ENCODE results near the gene FBLN2. TPM values are rescaled to one million over a fixed set of nuclear protein-coding genes. Genes with fewer than 3 reads are reported as not detected.

Gene FBLN2
- total and polyA plus RNA-seq, 7 donors = 12.8 to 59.4 (median 24.9) TPM

GRCh38 chr3:13515786-13516759, 32.9 kb upstream of the FBLN2 start:
- 61 to 68% (median 64%) methylated on average over 25 to 26 of the region's 26 CpGs for WGBS, 3 donors

GRCh38 chr3:13516760-13517135, 32.2 kb upstream of the FBLN2 start:
- Histone ChIP-seq H3K36me3 (ENCODE audit: insufficient read depth in 1 of 2, low read depth in 1 of 2) (no peaks in the 10 kb centered on the region), H3K4me1 (no peaks in the 10 kb centered on the region), H3K4me3 (no peak overlapping the region), H3K27ac (no peak overlapping the region), H3K27me3 (ENCODE audit: insufficient read depth in 3 of 3, low read length in 2 of 3) (no peaks in the 10 kb centered on the region), H3K9me3 (no peaks in the 10 kb centered on the region)
- 73 to 85% (median 78%) methylated on average over 9 of the region's 9 CpGs for WGBS, 3 donors
- TF ChIP-seq, protein P1, sequence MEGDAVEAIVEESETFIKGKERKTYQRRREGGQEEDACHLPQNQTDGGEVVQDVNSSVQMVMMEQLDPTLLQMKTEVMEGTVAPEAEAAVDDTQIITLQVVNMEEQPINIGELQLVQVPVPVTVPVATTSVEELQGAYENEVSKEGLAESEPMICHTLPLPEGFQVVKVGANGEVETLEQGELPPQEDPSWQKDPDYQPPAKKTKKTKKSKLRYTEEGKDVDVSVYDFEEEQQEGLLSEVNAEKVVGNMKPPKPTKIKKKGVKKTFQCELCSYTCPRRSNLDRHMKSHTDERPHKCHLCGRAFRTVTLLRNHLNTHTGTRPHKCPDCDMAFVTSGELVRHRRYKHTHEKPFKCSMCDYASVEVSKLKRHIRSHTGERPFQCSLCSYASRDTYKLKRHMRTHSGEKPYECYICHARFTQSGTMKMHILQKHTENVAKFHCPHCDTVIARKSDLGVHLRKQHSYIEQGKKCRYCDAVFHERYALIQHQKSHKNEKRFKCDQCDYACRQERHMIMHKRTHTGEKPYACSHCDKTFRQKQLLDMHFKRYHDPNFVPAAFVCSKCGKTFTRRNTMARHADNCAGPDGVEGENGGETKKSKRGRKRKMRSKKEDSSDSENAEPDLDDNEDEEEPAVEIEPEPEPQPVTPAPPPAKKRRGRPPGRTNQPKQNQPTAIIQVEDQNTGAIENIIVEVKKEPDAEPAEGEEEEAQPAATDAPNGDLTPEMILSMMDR (IDR thresholded peaks at IDR 0.05) = no peak
- DNase-seq (no peak), ATAC-seq (peak in 1 of 4 donors; percentile 1)
- intact Hi-C loops (cut with DNase I) = no loop called here

More at GRCh38 chr3:13515786-13516759, 32.9 kb upstream of the FBLN2 start:
- Histone ChIP-seq H3K27ac (no peak overlapping the region), H3K36me3 (ENCODE audit: insufficient read depth in 1 of 2, low read depth in 1 of 2) (no peaks in the 10 kb centered on the region), H3K4me3 (no peak overlapping the region), H3K27me3 (ENCODE audit: insufficient read depth in 3 of 3, low read length in 2 of 3) (no peaks in the 10 kb centered on the region), H3K4me1 (no peaks in the 10 kb centered on the region), H3K9me3 (no peaks in the 10 kb centered on the region)
- ATAC-seq (peak in 2 of 4 donors; percentile 12 to 37), DNase-seq (peak; percentile 64 to 85)
- intact Hi-C loops (cut with DNase I) = no loop called here
- TF ChIP-seq, protein P1 (IDR thresholded peaks at IDR 0.05) = no peak

- no peaks in the 10 kb centered on the region for H3K9me3 ChIP-seq
- H3K4me3 ChIP-seq = no peak overlapping the region
- H3K36me3 ChIP-seq (ENCODE audit: insufficient read depth in 1 of 2, low read depth in 1 of 2) = no peaks in the 10 kb centered on the region
- ATAC-seq (peak; percentile 48 to 88 (median 76)), DNase-seq (peak; percentile 87 to 95)
- no peaks in the 10 kb centered on the region for H3K27me3 ChIP-seq (ENCODE audit: insufficient read depth in 3 of 3, low read length in 2 of 3)
- H3K27ac ChIP-seq = no peak overlapping the region
- intact Hi-C loops (cut with DNase I) = no loop called here
- TF ChIP-seq, protein P1 (IDR thresholded peaks at IDR 0.05) = no peak
- H3K4me1 ChIP-seq = no peaks in the 10 kb centered on the region
- WGBS, 3 donors = 26 to 47% (median 34%) methylated on average over 16 to 18 of the region's 18 CpGs
Observed at GRCh38 chr3:13517253-13517977, 31.5 kb upstream of the FBLN2 start.

- Histone ChIP-seq H3K27ac (no peak overlapping the region), H3K4me3 (no peak overlapping the region), H3K27me3 (ENCODE audit: insufficient read depth in 3 of 3, low read length in 2 of 3) (no peaks in the 10 kb centered on the region), H3K4me1 (no peaks in the 10 kb centered on the region), H3K9me3 (no peaks in the 10 kb centered on the region), H3K36me3 (ENCODE audit: insufficient read depth in 1 of 2, low read depth in 1 of 2) (no peaks in the 10 kb centered on the region)
- ATAC-seq (peak in 3 of 4 donors; percentile 35 to 52 (median 38)), DNase-seq (peak; percentile 86 to 93)
- TF ChIP-seq, protein P1 (IDR thresholded peaks at IDR 0.05) = no peak
- intact Hi-C loops (cut with DNase I) = no loop called here
- WGBS, 3 donors = 27 to 45% (median 36%) methylated on average over 15 of the region's 15 CpGs
Observed at GRCh38 chr3:13518516-13518953, 30.4 kb upstream of the FBLN2 start.
